Peyer's patch (tissue), 4 donors: ENCODE data around the gene ZNF740.

Experiments used
- CTCF ChIP-seq, 6 experiments: fragments of 450-650 bp in 4 of 6; fragments of 200-600 bp in 2 of 6; sonication (generic) in 1 of 6; IDR thresholded peaks; one replicate each; pipeline ENCODE4 v1.5.1; 2017 to 2019; ENCODE audit warnings: antibody characterized with exemption in 6 of 6, mild to moderate bottlenecking in 3 of 6, moderate library complexity in 1 of 6
- POLR2A ChIP-seq, 2 donors: fragments of 450-650 bp; IDR thresholded peaks; one replicate each; pipeline ENCODE4 v1.5.1; 2017; ENCODE audit warnings: antibody characterized with exemption in 2 of 2, mild to moderate bottlenecking in 2 of 2, moderate library complexity in 2 of 2

GRCh38 chr12:53181935-53182334 lies 1.4 kb downstream of the ZNF740 start:
- TF ChIP-seq CTCF (IDR thresholded peaks at IDR 0.05) (no peak), POLR2A (IDR thresholded peaks at IDR 0.05) (no peak)
